ENCODE measurements around the gene FAM13C.

FAM13C gene

GRCh38 chr10:59287587-59288255, 74.6 kb downstream of the FAM13C start:
- Histone ChIP-seq H3K9me3 (ENCODE audit: control insufficient read depth, insufficient read depth, low read length) (no peaks in the 10 kb centered on the region), H3K4me1 (ENCODE audit: insufficient read depth, low read length) (peaks cover 18% of the 10 kb centered on the region; the same call in 1 of the 2 replicates)

GRCh38 chr10:59285848-59286247, 76.5 kb downstream of the FAM13C start:
- H3K9ac ChIP-seq (ENCODE audit: low read depth, low read length) = no peak overlapping the region
- peaks cover 20% of the 10 kb centered on the region; the same call in 1 of the 2 replicates for H3K4me1 ChIP-seq (ENCODE audit: insufficient read depth, low read length)
- no peaks in the 10 kb centered on the region for H3K9me3 ChIP-seq (ENCODE audit: control insufficient read depth, insufficient read depth, low read length)
- H3K36me3 ChIP-seq (ENCODE audit: insufficient read depth, low read length) = no peaks in the 10 kb centered on the region

More at GRCh38 chr10:59287587-59288255, 74.6 kb downstream of the FAM13C start:
- Histone ChIP-seq H3K9ac (ENCODE audit: low read depth, low read length) (no peak overlapping the region), H3K36me3 (ENCODE audit: insufficient read depth, low read length) (no peaks in the 10 kb centered on the region)

- Histone ChIP-seq H3K36me3 (ENCODE audit: insufficient read depth, low read length) (no peaks in the 10 kb centered on the region), H3K9ac (ENCODE audit: low read depth, low read length) (no peak overlapping the region), H3K9me3 (ENCODE audit: control insufficient read depth, insufficient read depth, low read length) (no peaks in the 10 kb centered on the region), H3K4me1 (ENCODE audit: insufficient read depth, low read length) (peaks cover 16% of the 10 kb centered on the region; the same call in 1 of the 2 replicates)
These were observed 77.3 kb downstream of the FAM13C start for GRCh38 chr10:59285073-59285472.

GRCh38 chr10:59284118-59284975, 78.0 kb downstream of the FAM13C start:
- Histone ChIP-seq H3K4me1 (ENCODE audit: insufficient read depth, low read length) (peaks cover 9% of the 10 kb centered on the region; the same call in 1 of the 2 replicates), H3K9ac (ENCODE audit: low read depth, low read length) (no peak overlapping the region), H3K9me3 (ENCODE audit: control insufficient read depth, insufficient read depth, low read length) (no peaks in the 10 kb centered on the region), H3K36me3 (ENCODE audit: insufficient read depth, low read length) (no peaks in the 10 kb centered on the region)

- Histone ChIP-seq H3K9ac (ENCODE audit: low read depth, low read length) (no peak overlapping the region), H3K36me3 (ENCODE audit: insufficient read depth, low read length) (no peaks in the 10 kb centered on the region), H3K9me3 (ENCODE audit: control insufficient read depth, insufficient read depth, low read length) (no peaks in the 10 kb centered on the region), H3K4me1 (ENCODE audit: insufficient read depth, low read length) (peaks cover 6% of the 10 kb centered on the region; the same call in 1 of the 2 replicates)
These were observed 78.8 kb downstream of the FAM13C start for GRCh38 chr10:59283456-59284091.

GRCh38 chr10:59281861-59282260, 80.5 kb downstream of the FAM13C start:
- Histone ChIP-seq H3K9ac (ENCODE audit: low read depth, low read length) (no peak overlapping the region), H3K36me3 (ENCODE audit: insufficient read depth, low read length) (no peaks in the 10 kb centered on the region), H3K9me3 (ENCODE audit: control insufficient read depth, insufficient read depth, low read length) (no peaks in the 10 kb centered on the region), H3K4me1 (ENCODE audit: insufficient read depth, low read length) (peaks cover 6% of the 10 kb centered on the region; the same call in 1 of the 2 replicates)

- peaks cover 6% of the 10 kb centered on the region; the same call in 1 of the 2 replicates for H3K4me1 ChIP-seq (ENCODE audit: insufficient read depth, low read length)
- no peaks in the 10 kb centered on the region for H3K36me3 ChIP-seq (ENCODE audit: insufficient read depth, low read length)
- H3K9me3 ChIP-seq (ENCODE audit: control insufficient read depth, insufficient read depth, low read length) = no peaks in the 10 kb centered on the region
- H3K9ac ChIP-seq (ENCODE audit: low read depth, low read length) = no peak overlapping the region
These were observed 82.3 kb downstream of the FAM13C start for GRCh38 chr10:59279991-59280505.

- Histone ChIP-seq H3K36me3 (ENCODE audit: insufficient read depth, low read length) (no peaks in the 10 kb centered on the region), H3K9ac (ENCODE audit: low read depth, low read length) (no peak overlapping the region), H3K4me1 (ENCODE audit: insufficient read depth, low read length) (peaks cover 6% of the 10 kb centered on the region; the same call in 1 of the 2 replicates), H3K9me3 (ENCODE audit: control insufficient read depth, insufficient read depth, low read length) (no peaks in the 10 kb centered on the region)
These were observed 82.9 kb downstream of the FAM13C start for GRCh38 chr10:59279476-59279875.

GRCh38 chr10:59276919-59277318, 85.4 kb downstream of the FAM13C start:
- H3K4me1 ChIP-seq (ENCODE audit: insufficient read depth, low read length) = no peaks in the 10 kb centered on the region
- H3K9me3 ChIP-seq (ENCODE audit: control insufficient read depth, insufficient read depth, low read length) = no peaks in the 10 kb centered on the region
- no peaks in the 10 kb centered on the region for H3K36me3 ChIP-seq (ENCODE audit: insufficient read depth, low read length)
- no peak overlapping the region for H3K9ac ChIP-seq (ENCODE audit: low read depth, low read length)

GRCh38 chr10:59276133-59276532, 86.2 kb downstream of the FAM13C start:
- no peaks in the 10 kb centered on the region for H3K9me3 ChIP-seq (ENCODE audit: control insufficient read depth, insufficient read depth, low read length)
- no peak overlapping the region for H3K9ac ChIP-seq (ENCODE audit: low read depth, low read length)
- H3K4me1 ChIP-seq (ENCODE audit: insufficient read depth, low read length) = no peaks in the 10 kb centered on the region
- no peaks in the 10 kb centered on the region for H3K36me3 ChIP-seq (ENCODE audit: insufficient read depth, low read length)

GRCh38 chr10:59273445-59273844, 88.9 kb downstream of the FAM13C start:
- Histone ChIP-seq H3K36me3 (ENCODE audit: insufficient read depth, low read length) (no peaks in the 10 kb centered on the region), H3K9me3 (ENCODE audit: control insufficient read depth, insufficient read depth, low read length) (no peaks in the 10 kb centered on the region), H3K9ac (ENCODE audit: low read depth, low read length) (no peak overlapping the region), H3K4me1 (ENCODE audit: insufficient read depth, low read length) (no peaks in the 10 kb centered on the region)

GRCh38 chr10:59272061-59272460, 90.3 kb downstream of the FAM13C start:
- no peak overlapping the region for H3K9ac ChIP-seq (ENCODE audit: low read depth, low read length)
- no peaks in the 10 kb centered on the region for H3K9me3 ChIP-seq (ENCODE audit: control insufficient read depth, insufficient read depth, low read length)
- H3K4me1 ChIP-seq (ENCODE audit: insufficient read depth, low read length) = no peaks in the 10 kb centered on the region
- H3K36me3 ChIP-seq (ENCODE audit: insufficient read depth, low read length) = no peaks in the 10 kb centered on the region

- no peaks in the 10 kb centered on the region for H3K9me3 ChIP-seq (ENCODE audit: control insufficient read depth, insufficient read depth, low read length)
- no peaks in the 10 kb centered on the region for H3K36me3 ChIP-seq (ENCODE audit: insufficient read depth, low read length)
These were observed 91.2 kb downstream of the FAM13C start for GRCh38 chr10:59271160-59271559.

GRCh38 chr10:59270492-59270891, 91.9 kb downstream of the FAM13C start:
- H3K9me3 ChIP-seq (ENCODE audit: control insufficient read depth, insufficient read depth, low read length) = no peaks in the 10 kb centered on the region
- no peaks in the 10 kb centered on the region for H3K4me1 ChIP-seq (ENCODE audit: insufficient read depth, low read length)
- no peak overlapping the region for H3K9ac ChIP-seq (ENCODE audit: low read depth, low read length)
- H3K36me3 ChIP-seq (ENCODE audit: insufficient read depth, low read length) = no peaks in the 10 kb centered on the region

More at GRCh38 chr10:59271160-59271559, 91.2 kb downstream of the FAM13C start:
- no peak overlapping the region for H3K9ac ChIP-seq (ENCODE audit: low read depth, low read length)
- no peaks in the 10 kb centered on the region for H3K4me1 ChIP-seq (ENCODE audit: insufficient read depth, low read length)

Measured in ES-I3 (cell line).